ENCODE data around the gene CENPC.
"Not testable (repeated sequence)": the region's sequence is repeated elsewhere in the genome, so short reads cannot be mapped to it uniquely, and the experiment has no call there.

Gene CENPC

DNA sequence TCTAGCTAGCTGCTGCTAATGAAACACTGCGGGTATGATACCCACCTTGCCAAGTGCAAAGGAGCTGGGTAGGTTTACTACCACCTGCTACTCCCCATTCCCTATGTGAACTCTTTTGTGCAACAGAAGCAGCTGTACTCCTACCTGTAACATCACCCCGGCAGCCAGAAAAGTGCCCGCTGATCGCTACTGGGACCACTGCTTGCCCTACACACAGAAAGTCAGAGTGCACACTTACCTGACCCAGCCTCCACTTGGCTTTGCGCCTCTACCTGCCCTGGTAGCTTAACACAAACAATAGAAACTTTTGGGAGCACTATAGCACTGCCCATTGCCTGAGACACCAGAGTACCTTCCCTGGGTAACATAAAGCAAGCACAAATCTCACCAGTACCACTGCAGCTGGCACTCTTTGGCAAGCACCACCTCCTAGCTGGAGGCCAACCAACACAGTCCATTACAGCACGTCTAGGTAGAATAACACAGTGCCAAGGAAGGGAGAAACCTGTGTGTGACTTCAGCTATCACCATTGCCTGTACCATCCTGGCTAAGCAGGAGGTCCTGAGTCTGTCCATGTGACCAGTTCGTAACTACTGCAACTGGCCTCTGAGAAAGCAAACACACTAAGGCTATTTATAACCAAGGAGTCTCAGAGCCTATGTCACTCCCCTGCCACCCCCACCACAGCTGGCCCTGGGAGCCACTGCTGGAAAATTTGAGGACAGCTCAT is 80.1 kb downstream of the CENPC start:
- DNase-seq: no peak

DNA sequence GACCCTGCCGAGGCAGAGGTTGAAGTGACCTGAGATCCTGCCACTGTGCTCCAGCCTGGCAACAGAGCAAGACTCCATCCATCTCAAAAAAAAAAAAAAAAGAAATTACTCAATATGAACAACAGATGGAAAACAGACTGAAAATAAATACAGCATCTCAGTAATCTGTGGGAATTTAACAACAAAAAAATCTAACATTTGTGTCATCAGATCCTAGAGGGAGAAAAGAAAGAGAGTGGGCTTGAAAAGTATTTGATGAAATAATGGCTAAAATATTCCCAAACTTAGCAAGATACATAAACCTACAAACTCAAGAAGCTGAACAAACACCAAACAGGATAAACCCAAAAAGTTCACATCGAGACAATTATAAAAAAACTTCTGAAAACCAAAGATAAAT is 84.7 kb downstream of the CENPC start:
- no peak for DNase-seq

DNA sequence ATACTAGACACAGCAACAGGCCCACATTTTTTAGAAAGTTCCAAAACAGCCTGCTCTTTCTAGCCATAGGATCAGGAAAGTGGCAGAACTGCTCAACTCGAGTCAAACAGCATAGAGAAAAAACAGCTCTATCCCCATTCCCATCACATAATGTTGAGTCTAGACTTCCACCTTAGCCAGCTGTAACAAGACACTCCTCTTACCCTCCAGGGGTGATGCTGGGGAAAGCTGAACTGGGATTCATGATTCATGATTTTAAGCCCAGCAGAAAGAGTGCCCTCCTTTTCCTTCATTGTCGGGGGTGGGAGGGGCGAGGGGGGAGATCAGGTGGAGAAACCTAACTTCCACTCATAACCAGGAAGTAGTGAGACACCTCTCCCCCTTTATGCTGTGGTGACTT is 86.1 kb downstream of the CENPC start:
- no peak for DNase-seq

DNA sequence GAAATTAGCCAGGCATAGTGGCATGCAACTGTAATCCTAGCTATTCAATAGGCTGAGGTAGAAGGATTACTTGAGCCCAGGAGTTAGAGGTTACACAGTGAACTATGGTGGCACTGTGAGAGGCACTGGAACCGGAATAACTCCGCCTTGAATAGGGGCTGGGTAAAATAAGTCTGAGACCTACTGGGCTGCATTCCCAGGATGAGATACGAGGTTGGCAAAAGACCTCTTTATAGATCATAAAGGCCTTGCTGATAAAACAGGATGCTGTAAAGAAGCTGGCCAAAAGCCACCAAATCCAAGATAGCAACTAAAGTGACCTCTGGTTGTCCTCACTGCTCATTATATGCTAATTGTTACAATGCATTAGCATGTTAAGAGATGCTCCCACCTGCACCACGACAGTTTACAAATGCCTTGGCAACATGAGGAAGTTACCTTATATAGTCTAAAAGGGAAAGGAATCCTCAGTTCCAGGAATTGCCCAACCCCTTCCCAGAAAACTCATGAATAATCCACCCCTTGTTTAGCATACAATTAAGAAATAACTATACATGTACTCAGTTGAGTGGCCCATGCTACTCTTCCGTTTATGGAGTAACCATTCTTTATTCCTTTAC is 88.6 kb downstream of the CENPC start:
- no peak for DNase-seq

DNA sequence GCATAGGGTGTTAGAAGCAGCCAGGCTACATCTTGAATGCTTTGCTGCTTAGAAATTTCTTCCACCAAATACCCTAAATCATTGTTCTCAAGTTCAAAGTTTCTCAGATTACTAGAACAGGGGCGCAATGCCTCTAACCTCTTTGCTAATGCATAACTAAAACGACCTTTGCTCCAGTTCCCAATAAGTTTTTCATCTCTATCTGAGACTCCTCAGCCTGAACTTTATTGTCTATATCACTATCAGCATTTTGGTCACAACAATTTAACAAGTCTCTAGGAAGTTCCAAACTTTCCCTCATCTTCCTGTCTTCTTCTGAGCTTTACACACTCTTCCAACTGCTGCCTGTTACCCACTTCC is 92.5 kb downstream of the CENPC start:
- not testable (repeated sequence) for DNase-seq

DNA sequence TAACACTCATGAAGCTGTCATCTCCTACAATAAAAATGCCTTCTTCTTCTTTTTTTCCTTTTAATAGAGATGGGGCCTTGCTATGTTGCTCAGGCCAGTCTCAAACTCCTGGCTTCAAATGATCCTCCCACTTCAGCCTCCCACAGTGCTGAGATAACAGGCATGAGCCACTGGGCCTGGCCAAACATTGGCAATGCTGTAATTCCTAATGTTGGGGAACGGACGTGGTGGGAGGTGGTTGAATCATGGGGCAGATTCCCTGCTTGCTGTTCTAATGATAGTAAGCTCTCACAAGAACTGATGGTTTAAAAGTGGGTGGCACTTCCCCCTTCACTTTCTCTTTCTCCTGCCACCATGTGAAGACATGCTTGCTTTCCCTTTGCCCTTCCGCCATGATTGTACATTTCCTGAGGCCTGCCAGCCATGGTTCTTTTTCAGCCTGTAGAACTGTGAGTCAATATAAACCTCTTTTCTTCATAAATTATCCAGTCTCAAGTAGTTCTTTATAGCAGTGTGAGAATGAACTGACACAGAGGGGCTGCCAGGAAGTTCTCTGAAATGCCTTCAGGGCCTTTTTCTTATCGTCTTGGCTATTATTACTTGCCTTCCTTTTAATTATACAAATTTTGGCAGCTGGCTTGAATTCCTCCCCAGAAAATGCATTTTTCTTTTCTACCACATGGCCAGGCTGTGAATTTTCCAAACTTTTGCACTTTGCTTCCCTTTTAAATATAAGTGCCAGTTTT is 93.0 kb downstream of the CENPC start:
- DNase-seq: no peak

DNA sequence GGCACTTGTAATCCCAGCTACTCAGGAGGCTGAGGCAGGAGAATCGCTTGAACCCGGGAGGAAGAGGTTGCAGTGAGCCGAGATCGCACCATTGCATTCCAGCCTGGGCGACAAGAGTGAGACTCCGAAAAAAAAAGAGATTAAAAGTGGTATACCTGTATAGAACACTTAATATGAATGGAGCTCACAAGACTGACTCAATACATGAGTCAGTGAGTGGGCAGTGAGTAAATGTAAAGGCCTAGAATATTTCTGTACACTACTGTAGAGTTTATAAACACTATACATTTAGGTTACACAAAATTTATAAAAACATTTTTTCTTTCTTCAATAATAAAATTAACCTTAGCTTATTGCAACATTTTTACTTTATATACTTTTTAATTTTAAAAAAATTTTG is 93.8 kb downstream of the CENPC start:
- no peak for DNase-seq

DNA sequence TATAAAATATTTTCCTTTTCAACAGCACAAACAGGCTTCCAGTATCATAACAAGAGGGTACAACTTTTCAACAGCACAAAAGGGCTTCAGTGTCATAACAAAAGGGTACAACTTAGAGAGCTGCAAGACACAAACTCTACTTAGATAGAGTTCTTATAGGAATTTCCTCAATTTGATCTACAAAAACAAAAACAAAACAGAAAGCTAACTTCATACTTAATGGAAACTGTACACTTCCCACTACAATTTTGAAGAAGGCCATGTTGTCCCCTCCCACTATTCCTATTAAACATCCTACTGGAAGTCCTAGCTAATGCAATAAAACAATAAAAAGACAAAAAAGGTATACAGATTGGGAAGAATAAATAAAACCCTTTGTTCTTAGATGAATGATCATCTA is 96.7 kb downstream of the CENPC start:
- no peak for DNase-seq

DNA sequence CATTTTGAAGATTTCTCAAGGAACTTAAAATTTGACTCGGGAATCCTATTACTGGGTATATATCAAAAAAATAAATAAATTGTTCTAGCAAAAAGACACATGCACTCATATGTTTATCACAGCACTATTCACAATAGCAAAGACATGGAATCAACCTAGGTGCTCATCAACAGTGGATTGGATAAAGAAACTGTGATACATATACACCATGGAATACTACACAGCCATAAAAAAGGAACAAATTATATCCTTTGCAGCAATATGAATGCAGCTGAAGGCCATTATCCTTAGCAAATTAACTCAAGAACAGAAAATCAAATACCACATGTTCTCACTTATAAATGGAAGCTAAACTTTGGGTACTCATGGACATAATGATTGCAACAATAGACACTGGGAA is 97.4 kb downstream of the CENPC start:
- DNase-seq: no peak

DNA sequence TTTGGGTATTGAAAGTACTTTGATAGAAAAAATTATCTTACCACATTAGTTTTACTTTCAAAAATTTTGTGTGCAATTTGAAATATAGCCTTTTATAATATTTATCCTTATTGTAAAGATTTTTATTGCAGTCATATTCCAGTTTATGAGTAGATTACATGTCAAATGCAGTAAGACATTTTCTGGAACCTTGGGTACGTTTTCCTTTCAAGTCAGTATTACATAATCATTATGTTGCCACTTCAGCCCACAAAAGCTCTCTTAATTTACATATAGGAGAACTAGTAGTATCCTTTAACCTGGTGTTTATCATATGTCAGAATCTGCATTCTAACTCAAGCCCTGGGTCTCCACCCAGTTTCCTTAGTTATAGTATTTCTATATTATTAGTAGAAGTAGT is 98.5 kb downstream of the CENPC start:
- no peak for DNase-seq

DNA sequence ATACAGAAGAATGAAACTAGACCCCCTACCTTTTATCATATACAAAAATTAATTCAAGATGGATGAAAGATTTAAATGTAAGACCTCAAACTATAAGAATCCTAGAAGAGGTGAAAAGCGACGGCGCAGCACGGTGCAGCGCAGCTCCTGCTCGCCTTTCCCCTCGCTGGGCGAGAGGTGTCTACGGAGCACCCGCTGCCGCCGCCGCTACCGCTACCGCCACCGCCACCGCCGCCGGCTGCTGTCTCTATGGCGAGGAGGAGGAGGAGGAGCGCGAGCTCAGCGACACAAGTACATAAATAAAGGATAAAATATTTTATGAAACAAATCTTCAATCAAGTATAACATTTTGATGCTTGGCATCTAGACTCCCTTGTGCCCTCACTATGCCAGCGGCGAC is 99.4 kb downstream of the CENPC start:
- not testable (repeated sequence) for DNase-seq

DNA sequence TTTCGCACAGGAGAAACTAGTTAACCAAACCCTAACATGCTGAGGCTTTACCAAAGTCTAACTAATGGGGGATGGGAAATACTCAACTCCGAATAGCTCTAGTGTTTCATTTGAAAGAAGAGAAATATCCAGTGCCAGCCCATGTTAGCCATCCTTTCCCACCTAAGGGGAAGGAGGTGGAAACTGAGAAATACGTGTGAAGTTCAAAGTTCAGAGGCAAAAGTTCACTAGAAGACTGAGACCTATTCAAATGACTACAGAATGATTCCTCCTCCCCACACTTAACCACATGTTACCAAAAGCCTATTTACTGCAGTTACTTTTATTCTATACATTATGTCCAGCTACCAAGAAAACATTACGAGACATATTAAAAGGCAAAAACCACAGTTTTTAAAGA is 106.3 kb downstream of the CENPC start:
- DNase-seq: no peak

DNA sequence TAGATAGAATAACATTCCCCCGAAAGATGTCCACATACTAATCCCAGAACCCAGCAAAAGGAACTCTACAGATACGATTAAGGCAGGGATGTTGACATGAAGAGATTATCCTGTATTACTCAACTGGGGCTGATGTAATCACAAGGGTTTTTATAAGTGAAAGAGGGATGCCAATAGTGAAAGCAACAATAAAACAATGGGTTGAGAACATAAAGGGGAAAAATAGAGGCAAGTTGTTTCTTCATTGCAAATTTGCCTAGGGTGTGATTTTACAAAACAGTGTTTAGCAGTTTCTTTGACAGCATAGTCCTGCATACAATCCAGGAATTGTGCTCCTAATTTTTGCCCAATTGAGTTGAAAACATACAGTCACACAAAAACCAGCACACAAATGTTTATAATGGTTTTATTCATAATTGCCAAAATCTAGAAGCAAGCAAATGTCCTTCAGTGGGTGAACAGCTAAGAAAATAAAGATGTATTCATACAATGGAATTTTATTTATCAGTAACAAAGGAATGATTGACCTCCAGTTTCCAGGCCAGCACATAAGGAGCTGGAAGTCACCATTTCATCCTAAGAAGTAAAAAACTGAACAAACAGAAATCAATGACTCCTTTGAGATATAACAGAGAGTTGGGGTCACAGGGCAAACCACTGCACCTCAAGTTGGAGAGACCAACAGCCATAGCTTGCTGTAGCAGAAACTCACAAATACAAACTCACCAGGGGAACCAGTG is 107.2 kb downstream of the CENPC start:
- DNase-seq: no peak

DNA sequence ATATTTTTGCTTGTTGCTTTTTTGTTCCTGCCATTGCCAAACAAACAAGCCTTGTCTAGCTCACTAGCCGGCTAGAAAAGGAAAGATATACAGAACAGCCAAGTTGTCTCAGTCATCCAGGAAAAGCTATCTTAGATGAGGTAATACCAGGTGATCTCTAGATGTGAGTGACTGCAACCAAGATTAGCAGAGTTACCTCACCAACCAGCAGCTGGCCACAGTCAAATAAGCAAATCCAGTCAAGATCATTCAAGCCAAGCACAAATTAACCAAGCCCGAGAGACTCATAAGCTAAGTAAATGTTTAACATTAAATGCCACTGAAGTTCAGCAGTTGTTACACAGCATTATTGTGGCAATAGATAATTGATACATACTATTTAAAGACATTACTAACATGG is 108.6 kb downstream of the CENPC start:
- no peak for DNase-seq

DNA sequence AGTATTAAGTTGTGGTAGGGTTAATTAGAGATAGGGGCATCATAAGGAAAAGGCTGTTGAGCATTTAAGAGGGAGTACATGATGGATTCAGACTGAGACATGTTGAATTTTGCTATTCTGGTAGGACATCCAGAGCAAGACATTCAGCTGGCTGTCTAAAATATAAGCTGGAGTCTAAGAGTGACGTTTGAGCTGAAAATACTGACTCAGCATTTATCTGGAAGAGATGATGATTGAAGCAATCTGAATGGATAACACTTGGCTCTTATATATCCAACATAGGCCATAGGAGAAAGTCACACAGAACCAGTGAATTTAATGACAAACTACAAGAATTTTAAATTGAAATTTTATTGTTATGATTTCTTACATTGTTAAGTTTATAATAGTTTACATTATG is 114.3 kb downstream of the CENPC start:
- DNase-seq: no peak

DNA sequence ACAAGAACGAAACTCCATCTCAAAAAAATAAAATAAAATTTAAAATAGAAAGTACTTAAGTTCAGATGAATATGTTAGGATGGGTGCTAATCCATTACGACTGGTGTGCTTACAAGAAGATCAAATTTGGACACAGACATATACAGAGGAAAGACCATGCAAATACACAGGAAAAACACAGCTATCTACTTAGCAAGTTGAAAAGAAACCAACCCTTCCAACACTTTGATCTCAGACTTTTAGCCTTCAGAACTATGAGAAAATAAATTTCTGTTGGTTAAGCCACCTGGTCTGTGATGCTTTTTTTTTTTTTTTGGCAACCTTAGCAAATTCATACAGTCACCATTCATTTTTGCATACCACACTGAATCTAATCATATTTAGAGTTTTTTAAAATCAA is 116.5 kb downstream of the CENPC start:
- DNase-seq: no peak
